Aorta (tissue), 5 donors: ENCODE measurements around the gene ST6GAL1. TPM values are rescaled to one million over a fixed set of nuclear protein-coding genes. Genes with fewer than 3 reads are reported as not detected.
"Not testable (repeated sequence)": the region's sequence is repeated elsewhere in the genome, so short reads cannot be mapped to it uniquely, and the experiment has no call there.

Experiments used
- ATAC-seq: fragments of 200-7000 bp; cut with Tn5 transposase; one replicate; pipeline ENCODE4 v1.9.1; 2022; ENCODE audit warnings: moderate library complexity; ENCODE audit not compliant: low FRiP score
- DNase-seq, 2 donors: peaks; one replicate each; pipeline ENCODE4 v3.0.0-alpha.2; 2020
- H3K27ac ChIP-seq, 2 donors: one replicate each; pipeline ENCODE4 v1.5.1; 2013; ENCODE audit warnings: low read length in 2 of 2, mild to moderate bottlenecking in 2 of 2, moderate library complexity in 2 of 2, control low read depth in 1 of 2, inconsistent platforms in 1 of 2, low read depth in 1 of 2
- H3K27me3 ChIP-seq, 2 donors: one replicate each; pipeline ENCODE4 v1.6.1; 2013; ENCODE audit warnings: control low read depth in 1 of 2, low read length in 1 of 2, mild to moderate bottlenecking in 1 of 2, moderate library complexity in 1 of 2; ENCODE audit not compliant: insufficient read depth in 2 of 2, control insufficient read depth in 1 of 2
- H3K36me3 ChIP-seq, 2 donors: one replicate each; pipeline ENCODE4 v1.6.1; 2013; ENCODE audit warnings: control low read depth in 1 of 2, low read length in 1 of 2, mild to moderate bottlenecking in 1 of 2; ENCODE audit not compliant: insufficient read depth in 2 of 2, control insufficient read depth in 1 of 2
- H3K4me1 ChIP-seq, 2 donors: one replicate each; pipeline ENCODE4 v1.6.1; 2013; ENCODE audit warnings: low read length in 2 of 2, control low read depth in 1 of 2, mild to moderate bottlenecking in 1 of 2, moderate library complexity in 1 of 2; ENCODE audit not compliant: insufficient read depth in 2 of 2, control insufficient read depth in 1 of 2
- H3K4me3 ChIP-seq, 2 donors: one replicate each; pipeline ENCODE4 v1.5.1; 2013; ENCODE audit warnings: low read length in 2 of 2, control low read depth in 1 of 2, mild to moderate bottlenecking in 1 of 2
- H3K9me3 ChIP-seq: one replicate; pipeline ENCODE4 v1.6.1; 2013; ENCODE audit warnings: mild to moderate bottlenecking, low read length; ENCODE audit not compliant: control insufficient read depth
- WGBS, 2 donors: extraction: QIAGEN DNeasy Blood & Tissue Kit; methylation state at CpG; one replicate each; pipeline ENCODE4 v1.1.7; 2013; 5-methylcytosine and 5-hydroxymethylcytosine counted together
- intact Hi-C, 2 donors: fragments of 100-400 bp; cut with DNase I; formaldehyde crosslinking; loops; one replicate each; pipeline versions ENCODE4 v1.14.2 to v1.15.0; 2022
- polyA plus RNA-seq, 2 donors: library from polyadenylated mRNA; stranded (reverse); fragments of 200-250 nt; gene quantifications; one replicate each; pipeline ENCODE4 v1.2.3, GENCODE V29; 2013
- total RNA-seq, 2 donors: library from RNA; stranded (reverse); fragmentation: NEBNext Ultra II Directional; extraction: Animal tissue kit (Norgen Biotek cat#: 25700); gene quantifications; one replicate each; pipeline ENCODE4 v1.2.1, GENCODE V29; 2021
- donor health status: healthy with polysubstance abuse.
- donor health status: Bipolar disorder and iron deficiency.
- donor health status: DM: no; HTN: no; CAD: no.
- donor health status: DM: no; HTN: no; CAD: no.
- donor health status: DM: yes; HTN: yes; CAD: no.

ST6GAL1 gene
- total and polyA plus RNA-seq, 4 donors, result 11.8 to 140 (median 50.4) TPM

DNA sequence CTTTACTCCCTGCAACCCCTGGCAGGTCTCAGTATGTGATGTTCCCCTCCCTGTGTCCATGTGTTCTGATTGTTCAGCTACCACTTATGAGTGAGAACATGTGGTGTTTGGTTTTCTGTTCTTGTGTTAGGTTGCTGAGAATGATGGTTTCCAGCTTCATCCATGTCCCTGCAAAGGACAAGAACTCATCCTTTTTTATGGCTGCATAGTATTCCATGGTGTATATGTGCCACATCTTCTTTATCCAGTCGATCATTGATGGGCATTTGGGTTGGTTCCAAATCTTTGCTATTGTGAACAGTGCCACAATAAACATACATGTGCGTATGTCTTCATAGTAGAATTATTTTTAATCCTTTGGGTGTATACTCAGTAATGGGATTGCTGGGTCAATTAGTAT is 26.6 kb upstream of the ST6GAL1 start:
- H3K27me3 ChIP-seq, H3K27ac ChIP-seq, H3K4me1 ChIP-seq, H3K4me3 ChIP-seq, DNase-seq, H3K9me3 ChIP-seq, H3K36me3 ChIP-seq, ATAC-seq, intact Hi-C loops: not testable (repeated sequence)
- 59 to 68% methylated on average over 2 of the region's 2 CpGs for WGBS, 2 donors

- intact Hi-C loops, ATAC-seq, DNase-seq, H3K27ac ChIP-seq, H3K4me1 ChIP-seq, H3K9me3 ChIP-seq, H3K36me3 ChIP-seq, H3K27me3 ChIP-seq, H3K4me3 ChIP-seq: not testable (repeated sequence)
- 95 to 98% methylated on average over 3 of the region's 3 CpGs for WGBS, 2 donors
These were observed 23.3 kb upstream of the ST6GAL1 start for GRCh38 chr3:186907075-186907474.

GRCh38 chr3:186909078-186909853 is 21.1 kb upstream of the ST6GAL1 start:
- intact Hi-C loops, result no loop called here
- Histone ChIP-seq H3K36me3 (no peaks in the 10 kb centered on the region), H3K27me3 (no peaks in the 10 kb centered on the region), H3K27ac (no peak overlapping the region), H3K4me3 (no peak overlapping the region), H3K4me1 (no peaks in the 10 kb centered on the region), H3K9me3 (no peaks in the 10 kb centered on the region)
- 76% methylated on average over 17 of the region's 17 CpGs for WGBS, 2 donors
- DNase-seq (peak in 1 of 2 donors; percentile 56), ATAC-seq (no peak)

GRCh38 chr3:186915806-186916796 is 14.2 kb upstream of the ST6GAL1 start:
- no peaks in the 10 kb centered on the region for H3K36me3 ChIP-seq
- H3K27me3 ChIP-seq, result no peaks in the 10 kb centered on the region
- H3K4me1 ChIP-seq, result no peaks in the 10 kb centered on the region
- H3K9me3 ChIP-seq, result no peaks in the 10 kb centered on the region
- DNase-seq (no peak), ATAC-seq (peak; percentile 19)
- H3K27ac ChIP-seq, result no peak overlapping the region
- H3K4me3 ChIP-seq, result no peak overlapping the region
- intact Hi-C loops, result no loop called here
- 73 to 74% methylated on average over 11 of the region's 11 CpGs for WGBS, 2 donors

DNA sequence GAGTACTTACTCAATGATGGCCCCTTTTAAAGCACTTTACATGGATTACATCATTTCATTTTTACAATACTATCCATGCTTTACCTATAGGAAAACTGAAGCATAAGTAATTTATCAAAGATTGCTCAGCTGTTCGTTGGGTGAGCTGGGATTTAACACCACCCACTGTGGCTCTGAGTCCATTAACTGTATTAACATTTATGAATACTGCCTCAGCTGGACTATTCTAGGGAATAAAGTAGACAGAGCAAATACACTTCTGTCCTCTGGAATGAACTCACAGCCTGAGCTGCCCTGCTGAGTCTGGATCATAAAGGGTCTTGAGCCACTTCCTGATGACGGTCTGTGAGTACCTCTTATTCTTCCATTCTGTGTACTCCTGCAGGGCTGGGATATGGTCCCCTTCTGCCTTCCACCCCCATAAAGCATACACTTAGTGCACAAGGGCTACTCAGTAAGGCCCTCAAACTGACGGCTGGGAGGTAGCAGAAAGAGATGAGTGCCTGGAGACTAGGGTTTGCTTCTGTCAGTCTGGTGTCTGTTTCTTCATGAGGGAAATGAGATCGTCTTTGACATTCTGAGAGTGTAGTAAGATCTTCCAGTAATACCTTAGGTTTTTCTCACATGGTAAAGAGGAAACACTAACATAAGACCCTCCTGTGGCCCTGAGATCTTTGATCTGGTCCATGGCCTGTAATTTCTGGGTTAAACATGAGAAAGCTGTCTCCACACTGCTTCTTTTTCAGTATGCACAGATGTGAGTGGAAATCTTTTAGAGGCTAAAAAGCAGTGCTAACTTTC is 12.6 kb upstream of the ST6GAL1 start:
- intact Hi-C loops, result no loop called here
- no peak for DNase-seq
- H3K9me3 ChIP-seq, result no peaks in the 10 kb centered on the region
- no peaks in the 10 kb centered on the region for H3K36me3 ChIP-seq
- H3K4me3 ChIP-seq, result no peak overlapping the region
- WGBS, 2 donors, result 92 to 97% methylated on average over 4 of the region's 4 CpGs
- H3K27me3 ChIP-seq, result no peaks in the 10 kb centered on the region
- no peaks in the 10 kb centered on the region for H3K4me1 ChIP-seq
- no peak for ATAC-seq
- H3K27ac ChIP-seq, result no peak overlapping the region

- no peak for ATAC-seq
- intact Hi-C loops, result no loop called here
These were observed 10.0 kb upstream of the ST6GAL1 start for GRCh38 chr3:186920301-186920700.

DNA sequence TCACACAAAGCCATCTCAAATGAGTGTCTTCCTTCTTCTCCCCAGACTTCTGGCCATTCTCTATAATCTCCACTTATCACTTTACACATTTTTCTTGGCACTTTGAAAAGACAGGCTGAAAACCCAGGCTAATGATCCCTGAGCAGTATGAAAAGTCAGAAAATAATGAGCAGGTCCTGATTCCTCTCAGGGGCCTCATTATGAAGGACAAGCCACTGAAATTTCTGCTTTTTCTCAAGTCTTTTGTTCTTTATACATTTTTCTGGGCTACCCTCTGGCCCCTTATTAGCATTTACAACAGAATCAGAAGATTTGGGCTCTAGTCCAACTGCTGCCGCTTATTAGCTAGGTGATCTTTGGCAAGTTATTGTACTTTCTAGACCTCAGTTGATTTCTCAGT is 9.5 kb upstream of the ST6GAL1 start:
- no peak for ATAC-seq
- no peak overlapping the region for H3K4me3 ChIP-seq
- no peak for DNase-seq
- 94 to 97% methylated on average over 1 of the region's 1 CpG for WGBS, 2 donors
- intact Hi-C loops, result no loop called here
- no peaks in the 10 kb centered on the region for H3K36me3 ChIP-seq
- H3K9me3 ChIP-seq, result no peaks in the 10 kb centered on the region
- no peaks in the 10 kb centered on the region for H3K27me3 ChIP-seq
- H3K27ac ChIP-seq, result no peak overlapping the region
- H3K4me1 ChIP-seq, result no peaks in the 10 kb centered on the region

More at GRCh38 chr3:186920301-186920700, 10.0 kb upstream of the ST6GAL1 start:
- WGBS, 2 donors, result 95 to 97% methylated on average over 4 of the region's 4 CpGs
- no peak overlapping the region for H3K4me3 ChIP-seq
- DNase-seq, result no peak
- H3K9me3 ChIP-seq, result no peaks in the 10 kb centered on the region
- H3K27me3 ChIP-seq, result no peaks in the 10 kb centered on the region
- H3K27ac ChIP-seq, result no peak overlapping the region
- no peaks in the 10 kb centered on the region for H3K4me1 ChIP-seq
- H3K36me3 ChIP-seq, result no peaks in the 10 kb centered on the region

- Histone ChIP-seq H3K27ac (no peak overlapping the region), H3K4me1 (no peaks in the 10 kb centered on the region), H3K9me3 (no peaks in the 10 kb centered on the region), H3K36me3 (no peaks in the 10 kb centered on the region), H3K27me3 (no peaks in the 10 kb centered on the region), H3K4me3 (no peak overlapping the region)
- no peak for DNase-seq
- intact Hi-C loops, result no loop called here
- WGBS, 2 donors, result 92 to 94% methylated on average over 3 of the region's 3 CpGs
- ATAC-seq, result no peak
These were observed 8.7 kb upstream of the ST6GAL1 start for GRCh38 chr3:186921578-186921977.
